ENCODE results near the gene OPTC. TPM values are rescaled to one million over a fixed set of nuclear protein-coding genes. Genes with fewer than 3 reads are reported as not detected.
A peak's percentile ranks its signal among the peaks of the same experiment; 100 is the strongest.

Gene OPTC
- total and polyA plus RNA-seq, 8 donors = not detected

DNA sequence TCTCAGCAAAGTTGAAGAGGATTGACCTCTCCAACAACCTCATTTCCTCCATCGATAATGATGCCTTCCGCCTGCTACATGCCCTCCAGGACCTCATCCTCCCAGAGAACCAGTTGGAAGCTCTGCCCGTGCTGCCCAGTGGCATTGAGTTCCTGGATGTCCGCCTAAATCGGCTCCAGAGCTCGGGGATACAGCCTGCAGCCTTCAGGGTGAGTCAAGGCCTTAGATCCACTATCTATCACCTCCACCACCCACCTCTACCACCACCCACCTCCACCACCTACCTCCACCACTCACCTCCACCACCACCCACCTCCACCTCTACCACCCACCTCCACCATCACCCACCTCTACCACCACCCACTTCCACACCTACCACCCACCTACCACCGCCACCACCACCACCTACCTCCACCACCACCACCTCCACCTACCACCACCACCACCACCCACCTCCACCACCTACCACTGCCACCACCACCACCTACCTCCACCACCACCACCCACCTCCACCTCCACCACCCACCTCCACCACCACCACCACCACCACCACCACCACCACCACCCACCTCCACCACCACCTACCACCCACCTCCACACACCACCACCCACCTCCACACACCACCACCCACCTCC, 5.8 kb downstream of the OPTC start:
- Histone ChIP-seq H3K9me3 (no peaks in the 10 kb centered on the region), H3K4me1 (no peaks in the 10 kb centered on the region), H3K27me3 (no peaks in the 10 kb centered on the region), H3K27ac (no peak overlapping the region), H3K36me3 (no peaks in the 10 kb centered on the region), H3K4me3 (no peak overlapping the region)
- ATAC-seq = no peak
- no peak for DNase-seq
- TF ChIP-seq, protein P1, sequence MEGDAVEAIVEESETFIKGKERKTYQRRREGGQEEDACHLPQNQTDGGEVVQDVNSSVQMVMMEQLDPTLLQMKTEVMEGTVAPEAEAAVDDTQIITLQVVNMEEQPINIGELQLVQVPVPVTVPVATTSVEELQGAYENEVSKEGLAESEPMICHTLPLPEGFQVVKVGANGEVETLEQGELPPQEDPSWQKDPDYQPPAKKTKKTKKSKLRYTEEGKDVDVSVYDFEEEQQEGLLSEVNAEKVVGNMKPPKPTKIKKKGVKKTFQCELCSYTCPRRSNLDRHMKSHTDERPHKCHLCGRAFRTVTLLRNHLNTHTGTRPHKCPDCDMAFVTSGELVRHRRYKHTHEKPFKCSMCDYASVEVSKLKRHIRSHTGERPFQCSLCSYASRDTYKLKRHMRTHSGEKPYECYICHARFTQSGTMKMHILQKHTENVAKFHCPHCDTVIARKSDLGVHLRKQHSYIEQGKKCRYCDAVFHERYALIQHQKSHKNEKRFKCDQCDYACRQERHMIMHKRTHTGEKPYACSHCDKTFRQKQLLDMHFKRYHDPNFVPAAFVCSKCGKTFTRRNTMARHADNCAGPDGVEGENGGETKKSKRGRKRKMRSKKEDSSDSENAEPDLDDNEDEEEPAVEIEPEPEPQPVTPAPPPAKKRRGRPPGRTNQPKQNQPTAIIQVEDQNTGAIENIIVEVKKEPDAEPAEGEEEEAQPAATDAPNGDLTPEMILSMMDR (IDR thresholded peaks at IDR 0.05) = no peak
- intact Hi-C loops (cut with DNase I) = loop anchor here in 2 of 3 donors (5.0 to 10.0 kb wide), 2 partner anchors 203 to 205 kb away; no protein-coding TSS in a partner anchor
- 88% methylated on average over 7 of the region's 7 CpGs for WGBS, 2 donors
- no peak for FAIRE-seq

- WGBS, 2 donors = 95% methylated on average over 1 of the region's 1 CpG; no CpG with 5 or more reads in 1 of the 2 donors
- TF ChIP-seq, protein P1 (IDR thresholded peaks at IDR 0.05) = no peak
- H3K27me3 ChIP-seq = no peaks in the 10 kb centered on the region
- FAIRE-seq (no peak), ATAC-seq (no peak), DNase-seq (no peak)
- H3K36me3 ChIP-seq = no peaks in the 10 kb centered on the region
- intact Hi-C loops (cut with DNase I) = loop anchor here in 1 of 3 donors (5.0 kb wide), 1 partner anchor 202 kb away; no protein-coding TSS in a partner anchor
- H3K27ac ChIP-seq = no peak overlapping the region
- H3K9me3 ChIP-seq = no peaks in the 10 kb centered on the region
- no peaks in the 10 kb centered on the region for H3K4me1 ChIP-seq
- no peak overlapping the region for H3K4me3 ChIP-seq
Measured at GRCh38 chr1:203500279-203500678, 6.3 kb downstream of the OPTC start.

DNA sequence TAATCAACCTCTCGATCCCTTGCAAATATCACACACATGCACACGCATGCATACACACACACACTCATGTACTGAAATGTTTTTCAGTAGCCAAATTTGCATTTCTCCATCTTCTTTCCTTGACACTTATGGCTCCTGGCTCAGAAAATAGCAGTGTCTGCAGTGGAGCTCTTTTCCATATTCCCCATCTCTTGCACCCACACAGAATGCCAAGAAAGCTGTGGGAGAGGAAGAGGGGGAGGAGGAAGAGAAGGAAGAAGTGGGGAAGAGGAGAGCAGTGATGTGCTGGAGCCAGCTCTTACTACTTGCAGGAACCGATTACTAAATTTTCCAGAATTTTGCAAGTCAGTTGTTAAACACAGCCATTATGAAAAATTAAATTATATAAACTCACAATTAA, 9.9 kb downstream of the OPTC start:
- no peak overlapping the region for H3K27ac ChIP-seq
- no peaks in the 10 kb centered on the region for H3K9me3 ChIP-seq
- intact Hi-C loops (cut with DNase I) = loop anchor here in 1 of 3 donors (5.0 kb wide), 1 partner anchor 198 kb away; no protein-coding TSS in a partner anchor
- 43 to 48% methylated on average over 3 of the region's 3 CpGs for WGBS, 2 donors
- H3K27me3 ChIP-seq = no peaks in the 10 kb centered on the region
- no peak for ATAC-seq
- no peaks in the 10 kb centered on the region for H3K36me3 ChIP-seq
- H3K4me1 ChIP-seq = no peaks in the 10 kb centered on the region
- DNase-seq = no peak
- no peak for FAIRE-seq
- no peak overlapping the region for H3K4me3 ChIP-seq
- TF ChIP-seq, protein P1 (IDR thresholded peaks at IDR 0.05) = no peak

GRCh38 chr1:203504400-203505250, 10.7 kb downstream of the OPTC start:
- Histone ChIP-seq H3K27me3 (no peaks in the 10 kb centered on the region), H3K36me3 (no peaks in the 10 kb centered on the region), H3K27ac (no peak overlapping the region), H3K4me3 (no peak overlapping the region), H3K4me1 (no peaks in the 10 kb centered on the region), H3K9me3 (no peaks in the 10 kb centered on the region)
- peak; percentile 72 to 90 (median 88) for DNase-seq
- TF ChIP-seq, protein P1 (IDR thresholded peaks at IDR 0.05) = peak; percentile 59 to 85 (median 71)
- 26% methylated on average over 12 of the region's 12 CpGs for WGBS, 2 donors
- FAIRE-seq = no peak
- peak; percentile 86 to 97 (median 92) for ATAC-seq
- intact Hi-C loops (cut with DNase I) = loop anchor here in 2 of 3 donors (5.0 kb wide), 1 partner anchor 198 kb away; no protein-coding TSS in a partner anchor
